ENCODE measurements around the gene RARRES1.

GRCh38 chr3:158745551-158745950 lies 13.3 kb upstream of the RARRES1 start:
- TF ChIP-seq CTCF (IDR thresholded peaks at IDR 0.05) (no peak), POLR2AphosphoS5 (IDR thresholded peaks at IDR 0.05; ENCODE audit: low read depth, low read length) (no peak), TCF7L2 (IDR thresholded peaks at IDR 0.05; ENCODE audit: low read depth, low read length) (no peak), SIN3A (IDR thresholded peaks at IDR 0.05; ENCODE audit: borderline replicate concordance, insufficient read depth, low read depth, low read length) (no peak)
